BJ (cell line): Measurements from ENCODE around the gene COL12A1. TPM values are rescaled to one million over a fixed set of nuclear protein-coding genes. Genes with fewer than 3 reads are reported as not detected.

Source experiments
- CTCF ChIA-PET: fragments of 350-600 bp; formaldehyde crosslinking; extraction: SDS; loops from one replicate; lab custom pipeline; 2021; ENCODE audit warnings: antibody characterized with exemption, inconsistent platforms; lab: Yijun Ruan, JAX
- POLR2A ChIA-PET: fragments of 300-600 bp; sonication (Branson Sonifier 250); formaldehyde crosslinking; extraction: SDS; loops from one replicate; lab custom pipeline; 2021; ENCODE audit warnings: antibody characterized with exemption; lab: Charles Lee
- DNase-seq: peaks from one replicate; pipeline ENCODE4 v3.0.0-alpha.2; 2011; ENCODE audit warnings: low read depth
- H3K27me3 ChIP-seq: 2 replicates; pipeline ENCODE4 v1.6.0; 2011; ENCODE audit warnings: low read length; ENCODE audit not compliant: control insufficient read depth, insufficient read depth
- H3K36me3 ChIP-seq: 2 replicates; pipeline ENCODE4 v1.5.1; 2011; ENCODE audit warnings: low read length; ENCODE audit not compliant: control insufficient read depth, insufficient read depth
- H3K4me3 ChIP-seq: 2 replicates; pipeline ENCODE4 v1.5.1; 2011; ENCODE audit warnings: low read depth, mild to moderate bottlenecking, control low read depth, low read length
- CTCF ChIP-seq: IDR thresholded peaks from 2 replicates; pipeline ENCODE4 v1.5.1; 2011; ENCODE audit warnings: low read depth, mild to moderate bottlenecking, control low read depth, inconsistent platforms, low read length, moderate library complexity; ENCODE audit not compliant: insufficient read depth
- polyA plus RNA-seq: library from polyadenylated mRNA; depleted of rRNA; stranded (reverse); fragments of >200 nt; gene quantifications from 2 replicates; pipeline ENCODE4 v1.2.3, GENCODE V29; 2011

COL12A1 gene
- polyA plus RNA-seq, 1 experiment: 1,308 TPM

GRCh38 chr6:75221116-75221515 is 15.3 kb upstream of the COL12A1 start:
- H3K36me3 ChIP-seq: no peaks in the 10 kb centered on the region
- no peak overlapping the region for H3K4me3 ChIP-seq
- no peaks in the 10 kb centered on the region for H3K27me3 ChIP-seq
- TF ChIP-seq CTCF: no peak
- ChIA-PET CTCF (interaction anchor here (0.8 to 2.8 kb wide), 2 partner anchors 8 to 11 kb away, joined by 4 to 34 read pairs; no protein-coding TSS in a partner anchor), POLR2A (no interaction called here)
- no peak for DNase-seq

- no peak for TF ChIP-seq CTCF
- no peak for DNase-seq
- ChIA-PET CTCF (interaction anchor here (0.8 to 2.8 kb wide), 4 partner anchors 9 to 1487 kb away, joined by 3 to 34 read pairs (median 4); no protein-coding TSS in a partner anchor), POLR2A (interaction anchor here (0.7 kb wide), 1 partner anchor 1996 kb away, joined by 4 read pairs; no protein-coding TSS in a partner anchor)
- H3K4me3 ChIP-seq: no peak overlapping the region
- H3K27me3 ChIP-seq: no peaks in the 10 kb centered on the region
- H3K36me3 ChIP-seq: no peaks in the 10 kb centered on the region
These were observed 14.5 kb upstream of the COL12A1 start for GRCh38 chr6:75220357-75220756.

- H3K36me3 ChIP-seq: no peaks in the 10 kb centered on the region
- CTCF ChIA-PET: interaction anchor here (2.8 kb wide), 1 partner anchor 9 kb away, joined by 34 read pairs; no protein-coding TSS in a partner anchor
- no peak for TF ChIP-seq CTCF
- no peaks in the 10 kb centered on the region for H3K27me3 ChIP-seq
- POLR2A ChIA-PET: no interaction called here
- H3K4me3 ChIP-seq: no peak overlapping the region
- no peak for DNase-seq
These were observed 13.4 kb upstream of the COL12A1 start for GRCh38 chr6:75219263-75219662.

- no peak for DNase-seq
- no peak overlapping the region for H3K4me3 ChIP-seq
- ChIA-PET CTCF (interaction anchor here (1.0 to 1.6 kb wide), 4 partner anchors 8 to 1478 kb away, joined by 3 to 7 read pairs (median 4); no protein-coding TSS in a partner anchor), POLR2A (no interaction called here)
- no peak for TF ChIP-seq CTCF
- H3K27me3 ChIP-seq: no peaks in the 10 kb centered on the region
- no peaks in the 10 kb centered on the region for H3K36me3 ChIP-seq
These were observed 11.3 kb upstream of the COL12A1 start for GRCh38 chr6:75217193-75217592.

GRCh38 chr6:75215291-75215690 is 9.4 kb upstream of the COL12A1 start:
- no peaks in the 10 kb centered on the region for H3K36me3 ChIP-seq
- CTCF ChIA-PET: interaction anchor here (0.7 kb wide), 1 partner anchor 1448 kb away, joined by 3 read pairs; no protein-coding TSS in a partner anchor
- DNase-seq: no peak
- POLR2A ChIA-PET: no interaction called here
- H3K4me3 ChIP-seq: no peak overlapping the region
- TF ChIP-seq CTCF: no peak
- H3K27me3 ChIP-seq: no peaks in the 10 kb centered on the region
